VCaP (cell line): ENCODE data around the gene ZNF521.

ENCODE experiments used
- H3K27ac ChIP-seq: fragments of 450-650 bp; 2 replicates; pipeline ENCODE4 v1.5.1; 2017
- CTCF ChIP-seq: fragments of 450-650 bp; conservative IDR thresholded peaks from 2 replicates; pipeline ENCODE4 v1.5.1; 2017; ENCODE audit warnings: mild to moderate bottlenecking, moderate library complexity

The ZNF521 gene

GRCh38 chr18:25247725-25248124, 104.2 kb downstream of the ZNF521 start:
- no peak overlapping the region for H3K27ac ChIP-seq
- TF ChIP-seq CTCF = no peak

GRCh38 chr18:25244924-25245698, 106.9 kb downstream of the ZNF521 start:
- H3K27ac ChIP-seq = no peak overlapping the region
- no peak for TF ChIP-seq CTCF

DNA sequence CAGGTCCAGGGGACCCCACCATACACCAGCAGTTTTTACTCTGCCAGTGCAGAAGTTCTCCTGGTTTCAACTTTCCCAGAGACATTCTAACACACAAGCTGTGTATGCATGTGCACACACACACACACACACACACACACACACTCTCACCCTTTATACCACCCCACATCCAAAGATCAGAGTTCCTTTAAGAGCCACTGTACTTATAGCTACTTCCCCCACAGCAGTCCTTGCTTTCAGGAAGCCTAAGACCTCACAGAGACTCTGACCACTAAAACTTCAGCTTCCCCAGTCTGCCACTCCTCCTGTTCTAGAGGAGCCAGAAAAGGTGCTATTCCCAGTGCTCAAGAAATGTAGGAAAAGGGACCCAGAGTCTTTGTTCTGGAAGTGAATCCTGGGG, 107.8 kb downstream of the ZNF521 start:
- TF ChIP-seq CTCF = no peak
- H3K27ac ChIP-seq = no peak overlapping the region

- TF ChIP-seq CTCF = no peak
- no peak overlapping the region for H3K27ac ChIP-seq
These were observed 108.2 kb downstream of the ZNF521 start for GRCh38 chr18:25243754-25244153.

- no peak for TF ChIP-seq CTCF
These were observed 108.7 kb downstream of the ZNF521 start for GRCh38 chr18:25243257-25243656.

DNA sequence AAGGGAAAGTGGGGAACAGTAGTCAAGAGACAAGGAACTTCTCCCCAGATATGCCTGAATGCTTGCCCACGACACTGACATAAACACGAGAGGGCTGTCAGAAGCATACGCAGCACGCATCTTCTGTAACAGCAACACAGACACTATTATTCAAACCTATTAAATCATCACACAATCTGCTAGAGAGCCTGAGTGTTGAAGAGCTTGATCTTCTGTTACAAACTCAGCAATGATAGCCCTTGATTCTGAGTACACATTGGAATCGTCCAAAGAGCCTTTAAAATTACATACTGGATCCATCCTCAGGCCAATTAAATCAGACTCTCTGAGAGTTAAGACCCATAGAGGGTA, 111.6 kb downstream of the ZNF521 start:
- TF ChIP-seq CTCF = no peak
- no peak overlapping the region for H3K27ac ChIP-seq

More at GRCh38 chr18:25243257-25243656, 108.7 kb downstream of the ZNF521 start:
- H3K27ac ChIP-seq = no peak overlapping the region

DNA sequence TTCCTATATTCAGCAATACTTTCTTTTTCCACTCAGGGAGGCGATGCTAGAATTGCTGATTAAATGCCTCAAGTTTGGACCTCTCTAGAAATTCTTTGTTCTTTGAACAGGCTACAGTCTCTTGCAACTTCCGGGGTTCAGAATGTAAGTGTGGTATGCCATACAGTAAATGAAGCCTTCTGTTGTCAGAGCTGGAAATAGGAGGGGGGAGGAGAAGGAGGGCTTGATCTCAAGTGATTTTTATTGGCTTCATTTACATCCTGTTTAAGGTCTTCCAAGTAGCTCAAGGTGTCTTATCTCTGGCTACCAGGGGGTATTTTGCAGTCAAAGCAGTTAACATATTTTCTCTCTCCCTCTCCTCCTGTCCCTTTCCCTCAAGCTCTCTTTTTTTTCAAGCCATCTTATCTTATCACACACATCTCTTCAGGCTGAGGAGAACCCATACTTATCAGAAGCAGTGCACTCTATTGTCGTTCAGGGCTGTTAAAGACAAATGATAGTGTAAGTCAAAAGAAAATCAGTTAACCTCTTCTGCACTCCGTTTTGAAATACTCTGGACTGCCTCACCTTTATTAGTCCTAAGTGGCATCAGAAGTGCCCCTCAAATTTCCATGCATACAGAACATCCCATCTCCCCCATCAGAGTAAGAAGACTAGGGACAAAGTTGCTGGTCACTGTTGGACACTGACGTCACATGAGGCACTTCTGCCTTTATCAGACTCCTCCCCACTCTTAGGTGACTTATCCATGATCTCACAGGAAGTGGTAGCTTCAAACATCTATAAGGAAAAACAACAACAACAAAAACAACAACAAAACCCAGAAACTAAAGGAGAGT, 112.2 kb downstream of the ZNF521 start:
- no peak for TF ChIP-seq CTCF
- H3K27ac ChIP-seq = no peak overlapping the region
